GM23338 (cell line): ENCODE data around the gene CYBA. TPM values are rescaled to one million over a fixed set of nuclear protein-coding genes. Genes with fewer than 3 reads are reported as not detected.

Source experiments
- ATAC-seq: fragments of 200-7000 bp; cut with Tn5 transposase; 3 replicates; pipeline ENCODE4 v1.9.1; 2020
- DNase-seq: peaks from one replicate; pipeline ENCODE4 v3.0.0-alpha.2; 2015; ENCODE audit warnings: low spot score
- H2AFZ ChIP-seq: fragments of 200-600 bp; sonication (generic); 2 replicates; pipeline ENCODE4 v1.8.0; 2016; ENCODE audit warnings: antibody characterized with exemption, mild to moderate bottlenecking, moderate library complexity
- H3F3A ChIP-seq: fragments of 200-600 bp; sonication (generic); replicated peaks from 2 replicates; pipeline ENCODE4 v1.8.0; 2017; ENCODE audit warnings: antibody characterized with exemption, mixed run types, low read depth
- H3K27ac ChIP-seq: fragments of 200-600 bp; sonication (generic); 2 replicates; pipeline ENCODE4 v1.6.1; 2016; ENCODE audit warnings: low read depth
- H3K27me3 ChIP-seq: fragments of 200-600 bp; sonication (generic); 2 replicates; pipeline ENCODE4 v1.8.0; 2016; ENCODE audit warnings: mild to moderate bottlenecking, mixed run types, moderate library complexity; ENCODE audit not compliant: insufficient read depth
- H3K36me3 ChIP-seq: fragments of 200-600 bp; sonication (generic); 2 replicates; pipeline ENCODE4 v1.8.0; 2016; ENCODE audit warnings: mild to moderate bottlenecking; ENCODE audit not compliant: insufficient read depth
- H3K4me1 ChIP-seq: fragments of 200-600 bp; sonication (generic); 2 replicates; pipeline ENCODE4 v1.8.0; 2016; ENCODE audit warnings: mild to moderate bottlenecking, moderate library complexity; ENCODE audit not compliant: insufficient read depth
- H3K4me2 ChIP-seq: fragments of 200-600 bp; sonication (generic); 2 replicates; pipeline ENCODE4 v1.7.1; 2017; ENCODE audit warnings: mixed run types
- H3K4me3 ChIP-seq: fragments of 200-600 bp; sonication (generic); 2 replicates; pipeline ENCODE4 v1.6.1; 2016; ENCODE audit warnings: mixed run types
- H3K79me2 ChIP-seq: fragments of 200-600 bp; sonication (generic); replicated peaks from 2 replicates; pipeline ENCODE4 v1.8.0; 2017; ENCODE audit warnings: mild to moderate bottlenecking; ENCODE audit not compliant: insufficient read depth
- H3K9me2 ChIP-seq: fragments of 200-600 bp; sonication (generic); 2 replicates; pipeline ENCODE4 v1.8.0; 2017; ENCODE audit not compliant: insufficient read depth
- H4K20me1 ChIP-seq: fragments of 200-600 bp; sonication (generic); replicated peaks from 2 replicates; pipeline ENCODE4 v1.8.0; 2017; ENCODE audit warnings: mild to moderate bottlenecking; ENCODE audit not compliant: insufficient read depth
- H3K27ac Mint-ChIP-seq: 2 replicates; pipeline ENCODE4 v1.8.0; 2020; ENCODE audit warnings: inconsistent platforms, mild to moderate bottlenecking, moderate library complexity, mixed read lengths
- H3K27me3 Mint-ChIP-seq: 3 replicates; pipeline ENCODE4 v1.8.0; 2022; ENCODE audit warnings: low read depth, mild to moderate bottlenecking, moderate library complexity, mixed read lengths, inconsistent platforms; ENCODE audit not compliant: insufficient read depth, poor library complexity
- H3K36me3 Mint-ChIP-seq: 3 replicates; pipeline ENCODE4 v1.8.0; 2021; ENCODE audit warnings: low read depth, mild to moderate bottlenecking, inconsistent platforms, moderate library complexity, mixed read lengths
- H3K4me1 Mint-ChIP-seq: 3 replicates; pipeline ENCODE4 v1.8.0; 2020; ENCODE audit warnings: mild to moderate bottlenecking, inconsistent platforms, mixed read lengths
- H3K4me3 Mint-ChIP-seq: 3 replicates; pipeline ENCODE4 v1.8.0; 2021; ENCODE audit warnings: moderate library complexity, mild to moderate bottlenecking, inconsistent platforms, mixed read lengths
- H3K9me3 Mint-ChIP-seq: 3 replicates; pipeline ENCODE4 v1.8.0; 2020; ENCODE audit warnings: moderate library complexity, mild to moderate bottlenecking, inconsistent platforms, mixed read lengths
- CREB1 ChIP-seq: fragments of 250-450 bp; sonication (Bioruptor Pico); IDR thresholded peaks from 2 replicates; pipeline ENCODE4 v1.5.0; 2020; ENCODE audit warnings: low read depth, mild to moderate bottlenecking, moderate library complexity
- EZH2 ChIP-seq: fragments of 200-600 bp; sonication (generic); IDR thresholded peaks from one replicate; pipeline ENCODE4 v1.8.0; 2017; ENCODE audit warnings: antibody characterized with exemption, mild to moderate bottlenecking, low read depth; ENCODE audit not compliant: unreplicated experiment
- EZH2phosphoT487 ChIP-seq: fragments of 200-600 bp; sonication (generic); IDR thresholded peaks from one replicate; pipeline ENCODE4 v1.8.1; 2018; ENCODE audit warnings: antibody characterized with exemption; ENCODE audit not compliant: unreplicated experiment
- JUNB ChIP-seq: IDR thresholded peaks from one replicate; pipeline ENCODE4 v1.6.1; 2016; ENCODE audit warnings: antibody characterized with exemption; ENCODE audit not compliant: unreplicated experiment
- NANOG ChIP-seq: IDR thresholded peaks from 2 replicates; pipeline ENCODE4 v1.6.1; 2016; ENCODE audit warnings: antibody characterized with exemption, borderline replicate concordance
- POLR2AphosphoS5 ChIP-seq: IDR thresholded peaks from 2 replicates; pipeline ENCODE4 v1.6.1; 2016; ENCODE audit warnings: antibody characterized with exemption, low read depth
- STAT1 ChIP-seq: IDR thresholded peaks from one replicate; pipeline ENCODE4 v1.6.1; 2016; ENCODE audit warnings: antibody characterized with exemption; ENCODE audit not compliant: unreplicated experiment
- ZNF114 ChIP-seq: fragments of 250-450 bp; sonication (Bioruptor Pico); IDR thresholded peaks from 2 replicates; pipeline ENCODE4 v1.5.0; 2020; ENCODE audit warnings: mild to moderate bottlenecking, moderate library complexity
- ZNF331 ChIP-seq: fragments of 250-450 bp; sonication (Bioruptor Pico); IDR thresholded peaks from 2 replicates; pipeline ENCODE4 v1.5.0; 2020; ENCODE audit warnings: low read depth, mild to moderate bottlenecking, moderate library complexity
- polyA plus RNA-seq: library from polyadenylated mRNA; unstranded; fragments of >200 nt; fragmentation: Nextera tagmentation; extraction: Ambion mirVana; gene quantifications from 2 replicates; pipeline ENCODE4 v1.2.1, GENCODE V29; 2016
- total RNA-seq: library from RNA; depleted of rRNA; stranded (reverse); fragments of >200 nt; shearing (Covaris generic); gene quantifications from 2 replicates; pipeline ENCODE4 v1.2.3, GENCODE V29; 2014
- TF ChIP-seq, protein P1 (sequence below): IDR thresholded peaks from one replicate; pipeline ENCODE4 v1.6.1; 2018; ENCODE audit warnings: antibody characterized with exemption; ENCODE audit not compliant: unreplicated experiment
- TF ChIP-seq, protein P2 (sequence below): IDR thresholded peaks from 2 replicates; pipeline ENCODE4 v1.6.1; 2016; ENCODE audit warnings: antibody characterized with exemption
- TF ChIP-seq, protein P3 (sequence below), 2 experiments: fragments of 200-600 bp in 1 of 2; sonication (generic) in 1 of 2; conservative IDR thresholded peaks; 2 replicates each; pipeline versions ENCODE4 v1.5.1 to v1.6.1; 2016 to 2017; ENCODE audit warnings: antibody characterized with exemption in 2 of 2, low read depth in 2 of 2, mild to moderate bottlenecking in 2 of 2, moderate library complexity in 1 of 2

Gene CYBA
- total and polyA plus RNA-seq, 2 experiments from 2014 or later: 275 to 281 TPM

GRCh38 chr16:88600539-88600896 is 50.3 kb downstream of the CYBA start:
- Histone ChIP-seq H3K4me3 (no peak overlapping the region), H3K4me1 (no peaks in the 10 kb centered on the region), H3K27me3 (no peaks in the 10 kb centered on the region), H3K9me2 (no peaks in the 10 kb centered on the region), H3F3A (peaks cover 7% of the 10 kb centered on the region; the same call in 1 of the 2 replicates), H2AFZ (no peak overlapping the region), H3K36me3 (peaks cover 30% of the 10 kb centered on the region), H3K27ac (no peak overlapping the region), H3K4me2 (no peak overlapping the region), H4K20me1 (peaks cover 16% of the 10 kb centered on the region; the same call in 1 of the 2 replicates), H3K79me2 (peaks cover 15% of the 10 kb centered on the region; the same call in 1 of the 2 replicates)
- DNase-seq (no peak), ATAC-seq (no peak)
- H3K36me3 Mint-ChIP-seq: peaks cover 51% of the 10 kb centered on the region
- peak overlapping the region; percentile 6; the same call in 2 of the 3 replicates for H3K4me3 Mint-ChIP-seq
- TF ChIP-seq, protein P1, sequence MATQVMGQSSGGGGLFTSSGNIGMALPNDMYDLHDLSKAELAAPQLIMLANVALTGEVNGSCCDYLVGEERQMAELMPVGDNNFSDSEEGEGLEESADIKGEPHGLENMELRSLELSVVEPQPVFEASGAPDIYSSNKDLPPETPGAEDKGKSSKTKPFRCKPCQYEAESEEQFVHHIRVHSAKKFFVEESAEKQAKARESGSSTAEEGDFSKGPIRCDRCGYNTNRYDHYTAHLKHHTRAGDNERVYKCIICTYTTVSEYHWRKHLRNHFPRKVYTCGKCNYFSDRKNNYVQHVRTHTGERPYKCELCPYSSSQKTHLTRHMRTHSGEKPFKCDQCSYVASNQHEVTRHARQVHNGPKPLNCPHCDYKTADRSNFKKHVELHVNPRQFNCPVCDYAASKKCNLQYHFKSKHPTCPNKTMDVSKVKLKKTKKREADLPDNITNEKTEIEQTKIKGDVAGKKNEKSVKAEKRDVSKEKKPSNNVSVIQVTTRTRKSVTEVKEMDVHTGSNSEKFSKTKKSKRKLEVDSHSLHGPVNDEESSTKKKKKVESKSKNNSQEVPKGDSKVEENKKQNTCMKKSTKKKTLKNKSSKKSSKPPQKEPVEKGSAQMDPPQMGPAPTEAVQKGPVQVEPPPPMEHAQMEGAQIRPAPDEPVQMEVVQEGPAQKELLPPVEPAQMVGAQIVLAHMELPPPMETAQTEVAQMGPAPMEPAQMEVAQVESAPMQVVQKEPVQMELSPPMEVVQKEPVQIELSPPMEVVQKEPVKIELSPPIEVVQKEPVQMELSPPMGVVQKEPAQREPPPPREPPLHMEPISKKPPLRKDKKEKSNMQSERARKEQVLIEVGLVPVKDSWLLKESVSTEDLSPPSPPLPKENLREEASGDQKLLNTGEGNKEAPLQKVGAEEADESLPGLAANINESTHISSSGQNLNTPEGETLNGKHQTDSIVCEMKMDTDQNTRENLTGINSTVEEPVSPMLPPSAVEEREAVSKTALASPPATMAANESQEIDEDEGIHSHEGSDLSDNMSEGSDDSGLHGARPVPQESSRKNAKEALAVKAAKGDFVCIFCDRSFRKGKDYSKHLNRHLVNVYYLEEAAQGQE: no peak
- H3K9me3 Mint-ChIP-seq: no peaks in the 10 kb centered on the region
- H3K27me3 Mint-ChIP-seq: peaks cover 5% of the 10 kb centered on the region
- H3K4me1 Mint-ChIP-seq: peaks cover 25% of the 10 kb centered on the region
- H3K27ac Mint-ChIP-seq: no peak overlapping the region

DNA sequence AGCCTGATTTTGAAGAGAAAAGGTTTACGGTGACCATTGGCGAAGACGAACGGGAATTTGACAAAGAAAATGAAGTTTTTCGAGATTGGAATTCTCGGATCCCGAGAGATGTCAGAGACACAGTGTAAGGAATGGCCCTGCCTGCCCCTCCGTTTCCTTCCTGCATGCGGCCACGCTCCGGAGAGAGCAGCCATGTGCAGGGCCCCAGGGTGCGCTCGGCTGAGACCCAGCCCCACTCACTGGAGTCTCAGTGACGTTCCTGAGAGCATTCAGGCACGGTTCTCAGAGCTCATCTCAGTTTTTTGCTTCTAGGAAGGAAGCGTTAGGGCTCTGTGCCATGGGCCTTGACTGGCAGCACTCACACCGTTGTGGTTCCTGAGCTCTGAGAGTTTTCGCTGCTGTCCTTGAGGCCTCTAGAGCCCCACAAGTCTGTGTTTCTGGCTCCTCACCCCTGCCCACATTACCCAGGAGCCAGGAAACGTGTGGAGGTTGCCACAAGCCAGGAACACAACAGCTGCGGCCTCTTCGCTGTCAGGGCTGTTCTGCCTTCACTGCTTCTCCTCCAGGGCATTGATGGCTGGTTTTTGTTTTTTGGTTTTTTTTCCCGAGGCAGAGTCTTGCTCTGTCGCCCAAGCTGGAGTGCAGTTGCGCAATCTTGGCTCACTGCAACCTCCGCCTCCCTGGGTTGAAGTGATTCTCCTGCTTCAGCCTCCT is 50.9 kb downstream of the CYBA start:
- ATAC-seq (no peak), DNase-seq (no peak)
- H3K4me1 ChIP-seq: no peaks in the 10 kb centered on the region
- no peak overlapping the region for H2AFZ ChIP-seq
- peaks cover 4% of the 10 kb centered on the region; the same call in 1 of the 2 replicates for H3F3A ChIP-seq
- H3K36me3 Mint-ChIP-seq: peaks cover 51% of the 10 kb centered on the region
- H3K27me3 Mint-ChIP-seq: peaks cover 5% of the 10 kb centered on the region
- peaks cover 21% of the 10 kb centered on the region; the same call in 1 of the 2 replicates for H4K20me1 ChIP-seq
- peaks cover 25% of the 10 kb centered on the region for H3K4me1 Mint-ChIP-seq
- peaks cover 21% of the 10 kb centered on the region; the same call in 1 of the 2 replicates for H3K79me2 ChIP-seq
- peaks cover 30% of the 10 kb centered on the region for H3K36me3 ChIP-seq
- H3K9me3 Mint-ChIP-seq: no peaks in the 10 kb centered on the region
- no peak overlapping the region for H3K4me3 ChIP-seq
- H3K4me3 Mint-ChIP-seq: no peak overlapping the region; the same call in 2 of the 3 replicates
- H3K4me2 ChIP-seq: no peak overlapping the region
- H3K27ac ChIP-seq: no peak overlapping the region
- no peaks in the 10 kb centered on the region for H3K9me2 ChIP-seq
- no peak overlapping the region for H3K27ac Mint-ChIP-seq
- H3K27me3 ChIP-seq: no peaks in the 10 kb centered on the region
- TF ChIP-seq, protein P2, sequence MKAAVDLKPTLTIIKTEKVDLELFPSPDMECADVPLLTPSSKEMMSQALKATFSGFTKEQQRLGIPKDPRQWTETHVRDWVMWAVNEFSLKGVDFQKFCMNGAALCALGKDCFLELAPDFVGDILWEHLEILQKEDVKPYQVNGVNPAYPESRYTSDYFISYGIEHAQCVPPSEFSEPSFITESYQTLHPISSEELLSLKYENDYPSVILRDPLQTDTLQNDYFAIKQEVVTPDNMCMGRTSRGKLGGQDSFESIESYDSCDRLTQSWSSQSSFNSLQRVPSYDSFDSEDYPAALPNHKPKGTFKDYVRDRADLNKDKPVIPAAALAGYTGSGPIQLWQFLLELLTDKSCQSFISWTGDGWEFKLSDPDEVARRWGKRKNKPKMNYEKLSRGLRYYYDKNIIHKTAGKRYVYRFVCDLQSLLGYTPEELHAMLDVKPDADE: no peak
- TF ChIP-seq JUNB (no peak), ZNF331 (CRISPR knock-in tag) (no peak), POLR2AphosphoS5 (no peak), EZH2phosphoT487 (no peak), ZNF114 (CRISPR knock-in tag) (no peak), CREB1 (CRISPR knock-in tag) (no peak), STAT1 (no peak), NANOG (no peak), EZH2 (no peak)
- TF ChIP-seq, protein P1: no peak
- TF ChIP-seq, protein P3, sequence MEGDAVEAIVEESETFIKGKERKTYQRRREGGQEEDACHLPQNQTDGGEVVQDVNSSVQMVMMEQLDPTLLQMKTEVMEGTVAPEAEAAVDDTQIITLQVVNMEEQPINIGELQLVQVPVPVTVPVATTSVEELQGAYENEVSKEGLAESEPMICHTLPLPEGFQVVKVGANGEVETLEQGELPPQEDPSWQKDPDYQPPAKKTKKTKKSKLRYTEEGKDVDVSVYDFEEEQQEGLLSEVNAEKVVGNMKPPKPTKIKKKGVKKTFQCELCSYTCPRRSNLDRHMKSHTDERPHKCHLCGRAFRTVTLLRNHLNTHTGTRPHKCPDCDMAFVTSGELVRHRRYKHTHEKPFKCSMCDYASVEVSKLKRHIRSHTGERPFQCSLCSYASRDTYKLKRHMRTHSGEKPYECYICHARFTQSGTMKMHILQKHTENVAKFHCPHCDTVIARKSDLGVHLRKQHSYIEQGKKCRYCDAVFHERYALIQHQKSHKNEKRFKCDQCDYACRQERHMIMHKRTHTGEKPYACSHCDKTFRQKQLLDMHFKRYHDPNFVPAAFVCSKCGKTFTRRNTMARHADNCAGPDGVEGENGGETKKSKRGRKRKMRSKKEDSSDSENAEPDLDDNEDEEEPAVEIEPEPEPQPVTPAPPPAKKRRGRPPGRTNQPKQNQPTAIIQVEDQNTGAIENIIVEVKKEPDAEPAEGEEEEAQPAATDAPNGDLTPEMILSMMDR (conservative IDR thresholded peaks at IDR 0.05; ENCODE audit: low read depth in 2 of 2): no peak
